Progenitor cell of endocrine pancreas (in vitro differentiated cells): ENCODE results near the gene PTPRA. TPM values are rescaled to one million over a fixed set of nuclear protein-coding genes. Genes with fewer than 3 reads are reported as not detected.

ENCODE experiments used
- DNase-seq: peaks from one replicate; pipeline ENCODE4 v3.0.0; 2021; ENCODE audit warnings: low spot score; ENCODE audit not compliant: unreplicated experiment
- H3K27ac Mint-ChIP-seq: 2 replicates; pipeline ENCODE4 v1.8.0; 2021; ENCODE audit warnings: mild to moderate bottlenecking, moderate library complexity, mixed read lengths
- H3K27me3 Mint-ChIP-seq: 2 replicates; pipeline ENCODE4 v1.8.0; 2021; ENCODE audit warnings: mixed read lengths
- H3K36me3 Mint-ChIP-seq: 2 replicates; pipeline ENCODE4 v1.8.0; 2022; ENCODE audit warnings: mixed read lengths; ENCODE audit not compliant: insufficient read depth
- H3K4me1 Mint-ChIP-seq: 2 replicates; pipeline ENCODE4 v1.8.0; 2021; ENCODE audit warnings: low read depth, mixed read lengths
- H3K4me3 Mint-ChIP-seq: 2 replicates; pipeline ENCODE4 v1.8.0; 2021; ENCODE audit warnings: low read depth, mild to moderate bottlenecking, moderate library complexity, mixed read lengths
- H3K9me3 Mint-ChIP-seq: 2 replicates; pipeline ENCODE4 v1.8.0; 2021; ENCODE audit warnings: low read depth, mixed read lengths
- total RNA-seq: library from RNA; stranded (reverse); gene quantifications from 2 replicates; pipeline ENCODE4 v1.2.1, GENCODE V29; 2021
- TF ChIP-seq, protein P1 (sequence below): fragments of 200-600 bp; sonication (generic); IDR thresholded peaks from one replicate; pipeline ENCODE4 v1.5.0; 2021; ENCODE audit warnings: antibody characterized with exemption, mild to moderate bottlenecking; ENCODE audit not compliant: unreplicated experiment

The PTPRA gene
- total RNA-seq, 1 donor from 2014 or later, result 73.2 TPM

DNA sequence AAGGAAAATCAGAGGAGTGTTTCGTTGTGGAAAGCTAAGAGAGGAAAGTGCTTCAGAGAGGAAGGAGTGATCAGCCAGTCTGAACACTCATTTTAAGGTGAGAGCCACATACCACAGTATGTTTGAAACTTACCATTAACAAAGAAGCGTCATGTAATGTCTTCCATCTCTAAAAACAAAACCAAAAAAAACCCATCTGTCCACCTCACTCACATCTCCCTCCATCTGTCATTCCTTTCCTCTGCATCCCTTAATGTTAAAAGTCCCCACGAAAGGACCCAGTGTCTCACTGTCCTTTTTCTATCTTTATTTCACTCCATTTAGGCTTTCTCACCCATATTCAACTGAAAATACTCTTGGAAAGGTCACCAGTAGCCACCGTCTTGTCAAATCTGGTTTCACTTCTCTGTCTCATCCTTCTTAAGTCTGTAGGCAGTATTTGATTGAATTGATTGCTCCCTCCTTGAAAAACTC lies 110.8 kb downstream of the PTPRA start:
- no peaks in the 10 kb centered on the region for H3K27me3 Mint-ChIP-seq
- no peaks in the 10 kb centered on the region for H3K4me1 Mint-ChIP-seq
- TF ChIP-seq, protein P1, sequence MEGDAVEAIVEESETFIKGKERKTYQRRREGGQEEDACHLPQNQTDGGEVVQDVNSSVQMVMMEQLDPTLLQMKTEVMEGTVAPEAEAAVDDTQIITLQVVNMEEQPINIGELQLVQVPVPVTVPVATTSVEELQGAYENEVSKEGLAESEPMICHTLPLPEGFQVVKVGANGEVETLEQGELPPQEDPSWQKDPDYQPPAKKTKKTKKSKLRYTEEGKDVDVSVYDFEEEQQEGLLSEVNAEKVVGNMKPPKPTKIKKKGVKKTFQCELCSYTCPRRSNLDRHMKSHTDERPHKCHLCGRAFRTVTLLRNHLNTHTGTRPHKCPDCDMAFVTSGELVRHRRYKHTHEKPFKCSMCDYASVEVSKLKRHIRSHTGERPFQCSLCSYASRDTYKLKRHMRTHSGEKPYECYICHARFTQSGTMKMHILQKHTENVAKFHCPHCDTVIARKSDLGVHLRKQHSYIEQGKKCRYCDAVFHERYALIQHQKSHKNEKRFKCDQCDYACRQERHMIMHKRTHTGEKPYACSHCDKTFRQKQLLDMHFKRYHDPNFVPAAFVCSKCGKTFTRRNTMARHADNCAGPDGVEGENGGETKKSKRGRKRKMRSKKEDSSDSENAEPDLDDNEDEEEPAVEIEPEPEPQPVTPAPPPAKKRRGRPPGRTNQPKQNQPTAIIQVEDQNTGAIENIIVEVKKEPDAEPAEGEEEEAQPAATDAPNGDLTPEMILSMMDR, result no peak
- peaks cover 5% of the 10 kb centered on the region for H3K36me3 Mint-ChIP-seq
- no peak overlapping the region for H3K4me3 Mint-ChIP-seq
- DNase-seq, result no peak
- no peaks in the 10 kb centered on the region for H3K9me3 Mint-ChIP-seq
- no peak overlapping the region for H3K27ac Mint-ChIP-seq

DNA sequence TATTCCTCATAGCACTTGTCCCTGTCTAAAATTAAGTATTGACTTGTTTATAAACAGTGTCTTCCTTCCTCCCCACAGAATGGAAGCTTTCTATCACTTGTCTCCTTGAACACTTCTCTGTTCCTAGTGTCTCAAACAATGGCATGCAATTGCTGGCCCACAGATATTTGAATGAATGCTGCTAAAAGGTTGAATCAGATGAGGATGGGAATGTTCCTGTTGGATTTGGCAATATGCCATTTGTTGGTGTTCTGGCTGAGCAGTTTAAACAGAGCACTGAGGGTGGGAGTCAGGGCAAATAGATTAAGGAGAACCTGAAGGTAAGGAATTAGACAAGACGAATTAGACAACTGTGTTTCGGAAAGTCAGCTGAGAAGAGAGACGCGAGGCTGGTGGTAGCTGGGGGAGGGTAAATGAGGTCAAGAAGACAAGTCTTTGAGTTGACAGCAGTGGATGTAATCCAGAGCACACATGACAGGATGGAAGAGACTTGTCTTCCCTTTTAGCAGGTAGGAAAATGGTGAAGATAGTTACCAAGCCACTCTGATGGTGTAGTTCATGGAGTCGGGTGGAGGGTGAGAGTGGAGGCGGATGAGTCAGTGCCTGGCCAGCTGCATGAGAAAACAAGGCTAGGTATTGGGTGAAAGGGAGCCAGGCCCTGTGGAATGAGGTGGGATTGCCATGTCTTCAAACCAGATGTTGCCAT lies 111.8 kb downstream of the PTPRA start:
- Mint-ChIP-seq H3K4me1 (no peaks in the 10 kb centered on the region), H3K27me3 (no peaks in the 10 kb centered on the region), H3K36me3 (peaks cover 5% of the 10 kb centered on the region), H3K27ac (no peak overlapping the region), H3K4me3 (no peak overlapping the region), H3K9me3 (no peaks in the 10 kb centered on the region)
- TF ChIP-seq, protein P1, result no peak
- DNase-seq, result no peak

DNA sequence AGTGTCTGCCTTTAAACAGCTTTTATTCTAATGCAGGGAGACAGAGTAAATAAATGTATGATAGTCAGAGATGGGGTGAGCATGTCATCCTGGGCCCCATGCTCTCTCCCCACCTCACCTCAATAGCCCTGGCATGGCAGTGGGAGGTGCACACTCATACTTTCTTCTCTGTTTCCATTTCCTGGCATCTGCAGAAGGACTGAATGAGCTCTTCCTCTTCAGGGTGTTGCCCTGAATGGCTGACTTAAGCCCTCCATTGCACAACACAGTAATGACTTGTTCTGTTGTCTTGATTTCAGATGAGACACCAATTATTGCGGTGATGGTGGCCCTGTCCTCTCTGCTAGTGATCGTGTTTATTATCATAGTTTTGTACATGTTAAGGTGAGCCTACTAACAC lies 113.2 kb downstream of the PTPRA start:
- Mint-ChIP-seq H3K9me3 (no peaks in the 10 kb centered on the region), H3K36me3 (peaks cover 6% of the 10 kb centered on the region), H3K27me3 (no peaks in the 10 kb centered on the region), H3K4me3 (no peak overlapping the region), H3K4me1 (no peaks in the 10 kb centered on the region), H3K27ac (no peak overlapping the region)
- no peak for DNase-seq
- TF ChIP-seq, protein P1, result no peak

DNA sequence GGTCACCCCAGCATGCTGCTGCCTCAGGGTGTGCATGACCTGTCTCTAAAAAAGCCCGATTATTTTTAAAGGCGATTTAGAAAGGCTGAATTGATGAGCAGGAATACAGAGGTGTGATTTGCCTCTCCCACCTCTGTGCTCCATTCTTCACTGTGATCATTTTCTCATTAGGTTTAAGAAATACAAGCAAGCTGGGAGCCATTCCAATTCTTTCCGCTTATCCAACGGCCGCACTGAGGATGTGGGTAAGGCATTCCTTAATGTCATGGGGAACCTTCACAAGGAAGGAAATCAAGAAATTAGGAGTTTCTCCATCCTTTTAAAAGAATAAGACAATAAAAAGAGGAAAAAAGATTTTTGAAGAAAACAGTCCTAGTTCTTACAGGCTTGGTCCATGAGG lies 114.6 kb downstream of the PTPRA start:
- TF ChIP-seq, protein P1, result no peak
- peaks cover 11% of the 10 kb centered on the region for H3K36me3 Mint-ChIP-seq
- DNase-seq, result no peak
- no peak overlapping the region for H3K27ac Mint-ChIP-seq
- H3K9me3 Mint-ChIP-seq, result no peaks in the 10 kb centered on the region
- H3K4me3 Mint-ChIP-seq, result no peak overlapping the region
- no peaks in the 10 kb centered on the region for H3K27me3 Mint-ChIP-seq
- H3K4me1 Mint-ChIP-seq, result no peaks in the 10 kb centered on the region

DNA sequence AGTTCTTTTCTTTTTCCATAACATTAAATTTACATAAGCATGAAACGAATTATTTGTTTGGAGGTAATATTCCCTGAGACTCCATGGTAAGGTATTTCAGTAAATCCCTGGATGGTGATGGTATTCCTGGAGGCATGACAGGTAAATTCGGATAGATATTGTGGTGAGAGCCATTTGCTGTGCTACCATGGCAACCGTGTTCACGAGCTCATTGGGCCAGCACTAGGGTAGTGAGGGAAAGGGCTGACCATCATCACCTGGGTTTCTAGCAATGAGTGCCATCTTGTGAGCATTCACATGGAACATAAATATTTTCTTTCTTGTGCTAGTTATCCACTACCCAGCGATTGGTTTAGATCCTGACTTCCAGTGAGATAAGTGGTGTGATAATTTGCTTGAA lies 118.3 kb downstream of the PTPRA start:
- no peak overlapping the region for H3K4me3 Mint-ChIP-seq
- TF ChIP-seq, protein P1, result no peak
- H3K9me3 Mint-ChIP-seq, result no peaks in the 10 kb centered on the region
- H3K4me1 Mint-ChIP-seq, result peaks cover 2% of the 10 kb centered on the region
- no peaks in the 10 kb centered on the region for H3K27me3 Mint-ChIP-seq
- peaks cover 16% of the 10 kb centered on the region for H3K36me3 Mint-ChIP-seq
- no peak for DNase-seq
- H3K27ac Mint-ChIP-seq, result no peak overlapping the region
